Stimulated activated CD8-positive, alpha-beta memory T cell treated with anti-CD3 and anti-CD28 coated beads, Interleukin-12 subunit alpha, Interleukin-12 subunit beta, amount 100 ng/mL, for 24 hours (primary cell): ENCODE data around the gene SLCO4A1.

ENCODE experiments used
- DNase-seq: peaks from one replicate; pipeline ENCODE4 v3.0.0-alpha.2; 2020; ENCODE audit errors: extremely low read depth

The SLCO4A1 gene

DNA sequence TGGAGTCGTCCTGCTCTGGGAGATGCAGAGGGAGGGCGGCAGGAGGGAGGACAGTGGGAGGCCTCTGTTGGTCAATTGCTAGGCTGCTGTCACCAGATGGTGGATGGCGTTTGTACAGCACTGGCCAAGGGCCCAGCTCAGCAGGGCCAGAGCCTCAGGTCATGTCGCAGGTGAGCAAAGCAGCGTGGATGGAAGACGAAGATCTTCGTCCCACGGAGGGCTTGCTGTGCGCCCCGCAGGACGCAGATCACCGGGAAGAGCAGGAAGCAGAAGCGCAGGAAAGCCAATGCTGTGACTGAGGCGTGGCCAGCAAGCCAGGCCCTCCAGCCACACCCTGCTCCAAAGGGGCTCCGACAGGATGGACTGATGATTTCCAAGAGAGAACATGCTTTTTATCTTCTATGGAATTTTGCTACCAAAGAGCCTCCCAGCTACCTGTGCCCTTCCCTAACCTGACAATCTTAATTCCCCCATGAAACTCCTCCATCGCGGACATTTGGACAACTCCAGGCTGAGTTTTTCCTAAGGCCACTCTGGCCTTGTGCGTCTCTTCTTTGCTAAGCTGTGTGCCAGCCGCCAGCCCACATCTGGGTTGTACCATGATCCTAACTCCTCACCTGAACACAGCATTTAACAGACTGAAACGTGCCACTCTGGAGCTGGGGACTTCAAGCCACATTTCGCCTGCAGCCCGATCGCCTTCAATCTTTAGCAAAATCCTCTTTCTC is 3.5 kb upstream of the SLCO4A1 start:
- DNase-seq = no peak

DNA sequence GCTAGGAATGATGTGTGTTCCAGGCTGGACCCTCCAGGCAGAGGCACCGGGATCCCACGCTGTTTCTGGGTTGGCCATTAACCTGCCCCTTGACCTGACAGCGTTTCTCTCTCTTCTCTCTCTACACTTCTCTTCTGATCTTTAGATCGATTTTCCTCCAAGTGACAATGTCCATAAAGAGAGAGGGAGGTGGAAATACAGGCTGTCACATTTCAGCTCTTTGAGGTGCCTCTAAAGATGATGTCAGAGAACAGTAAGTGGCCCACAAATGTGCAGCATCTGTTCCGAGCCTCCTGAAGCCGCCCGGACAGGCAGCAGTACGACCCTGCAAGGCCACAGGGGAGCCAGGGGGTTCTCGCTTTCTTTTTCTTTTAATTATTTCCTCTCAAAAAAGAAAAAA is 2.5 kb upstream of the SLCO4A1 start:
- no peak for DNase-seq

DNA sequence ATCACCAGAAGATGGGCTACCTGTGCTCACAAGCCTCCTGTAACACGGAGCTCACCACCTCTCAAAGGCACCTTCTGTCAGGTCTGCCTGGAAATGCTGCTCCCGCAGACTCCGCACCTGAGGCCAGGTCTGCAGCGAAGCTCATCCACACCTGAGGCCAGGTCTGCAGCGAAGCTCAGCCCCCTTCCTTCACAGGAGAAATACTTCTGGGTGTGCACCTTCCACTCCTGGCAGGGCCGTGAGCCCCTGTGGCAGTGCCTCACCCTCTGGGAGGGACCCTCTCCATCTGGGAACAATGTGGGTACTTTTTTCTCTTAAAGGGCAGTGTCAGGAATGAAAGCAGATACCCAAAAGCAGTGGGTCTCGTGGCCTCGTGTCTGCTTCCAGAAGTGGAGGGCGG is 1.4 kb upstream of the SLCO4A1 start:
- DNase-seq = no peak

DNA sequence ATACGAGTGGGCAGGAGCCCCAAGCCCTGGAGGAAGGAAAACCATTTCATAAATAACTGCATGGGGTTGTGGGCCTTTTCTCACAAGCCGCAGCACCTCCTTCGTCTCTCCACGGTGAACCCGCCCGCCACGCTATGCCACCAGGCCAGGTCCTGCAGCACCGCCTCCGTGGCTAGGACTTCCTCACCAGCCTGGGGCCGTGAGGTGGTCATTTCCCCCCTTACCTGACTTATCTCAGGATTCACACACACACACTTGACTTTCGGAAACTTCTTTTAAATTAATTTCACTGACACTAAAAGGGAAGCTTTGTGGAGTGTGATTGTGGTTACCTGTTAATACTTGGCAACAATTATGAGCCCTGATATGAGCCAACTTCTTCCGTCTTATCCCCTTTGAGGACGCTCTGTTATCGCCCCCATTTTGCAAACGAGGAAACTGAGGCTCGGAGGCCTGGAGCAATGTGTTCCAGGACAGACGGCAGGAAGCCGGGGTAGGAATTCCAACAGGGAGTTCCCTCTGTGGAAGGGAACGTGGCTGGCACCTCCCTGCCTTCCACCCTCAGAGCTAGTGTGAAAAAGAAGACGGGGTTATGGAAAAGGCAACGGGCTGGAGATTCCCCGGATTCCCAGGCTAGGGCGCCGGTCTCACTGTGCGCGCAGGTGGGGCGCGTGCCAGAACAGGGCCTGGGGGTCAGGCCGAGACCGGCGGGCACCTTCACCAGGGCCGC is 817 bp upstream of the SLCO4A1 start:
- no peak for DNase-seq

DNA sequence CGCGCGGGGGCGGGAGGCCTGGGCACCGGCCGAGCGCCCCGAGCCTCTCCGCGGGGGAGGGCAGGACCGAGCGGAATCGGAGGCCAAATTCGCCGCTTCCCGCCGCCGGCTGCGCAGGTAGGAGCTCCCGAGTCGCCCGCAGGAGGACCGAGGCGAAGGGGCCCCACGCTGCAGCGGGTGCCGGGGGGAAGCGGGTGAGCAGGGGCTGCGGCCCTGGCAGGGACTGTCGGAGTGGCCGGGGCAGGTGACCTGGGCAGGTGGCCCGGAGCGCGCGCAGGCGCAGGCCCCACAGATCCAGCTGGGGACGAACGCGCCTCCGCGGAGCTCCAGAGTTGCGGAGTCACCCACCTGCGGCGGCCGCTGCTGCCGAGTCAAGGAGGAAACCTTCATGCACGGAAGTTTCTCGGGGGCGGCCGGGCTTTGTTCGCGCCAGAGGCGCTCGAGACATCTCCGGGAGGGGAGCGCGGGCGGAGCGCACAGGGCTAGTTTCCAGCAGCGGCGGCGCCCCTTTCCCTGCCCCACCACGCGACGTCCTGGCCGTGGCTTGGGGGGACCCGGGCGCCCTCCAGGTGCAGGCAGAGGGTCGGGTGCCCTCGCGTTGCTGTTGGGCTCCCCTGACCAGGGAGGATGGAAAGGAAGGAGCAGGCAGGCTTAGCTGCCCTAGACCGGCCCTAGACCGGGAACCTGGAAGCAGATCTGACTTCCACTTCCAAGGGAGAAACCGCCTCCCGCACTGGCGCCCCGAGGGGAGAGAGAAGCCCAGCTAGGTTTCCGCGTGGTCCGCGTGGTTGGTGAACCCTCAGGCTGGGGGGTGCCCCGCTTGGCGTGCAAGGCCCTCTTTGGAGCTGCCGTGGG is 590 bp downstream of the SLCO4A1 start:
- no peak for DNase-seq

DNA sequence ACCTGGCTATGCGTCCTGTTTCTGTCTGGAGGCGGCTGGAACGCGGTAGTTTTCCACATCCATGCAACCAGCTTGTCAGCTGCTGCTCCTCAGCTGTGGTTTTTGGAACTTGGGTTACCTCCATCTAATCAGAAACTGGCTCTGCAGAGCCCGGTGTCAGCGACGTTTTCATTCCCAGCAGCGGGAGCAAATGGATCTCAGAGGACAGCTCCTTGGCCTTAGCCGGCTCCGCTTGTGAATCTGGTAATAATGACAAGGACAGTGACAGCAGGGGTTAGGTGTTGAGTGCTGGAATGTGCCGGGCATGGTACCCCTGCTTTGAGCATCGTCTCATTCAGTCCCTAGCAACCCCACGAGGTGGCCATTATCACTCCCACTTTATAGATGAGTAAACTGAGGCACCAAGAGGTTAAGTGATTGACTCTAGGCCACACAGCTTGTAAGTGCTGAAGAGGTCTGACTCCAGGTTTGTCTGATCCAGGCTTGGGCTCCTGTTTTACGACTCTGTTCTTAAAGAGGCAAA is 1.3 kb downstream of the SLCO4A1 start:
- DNase-seq = no peak

DNA sequence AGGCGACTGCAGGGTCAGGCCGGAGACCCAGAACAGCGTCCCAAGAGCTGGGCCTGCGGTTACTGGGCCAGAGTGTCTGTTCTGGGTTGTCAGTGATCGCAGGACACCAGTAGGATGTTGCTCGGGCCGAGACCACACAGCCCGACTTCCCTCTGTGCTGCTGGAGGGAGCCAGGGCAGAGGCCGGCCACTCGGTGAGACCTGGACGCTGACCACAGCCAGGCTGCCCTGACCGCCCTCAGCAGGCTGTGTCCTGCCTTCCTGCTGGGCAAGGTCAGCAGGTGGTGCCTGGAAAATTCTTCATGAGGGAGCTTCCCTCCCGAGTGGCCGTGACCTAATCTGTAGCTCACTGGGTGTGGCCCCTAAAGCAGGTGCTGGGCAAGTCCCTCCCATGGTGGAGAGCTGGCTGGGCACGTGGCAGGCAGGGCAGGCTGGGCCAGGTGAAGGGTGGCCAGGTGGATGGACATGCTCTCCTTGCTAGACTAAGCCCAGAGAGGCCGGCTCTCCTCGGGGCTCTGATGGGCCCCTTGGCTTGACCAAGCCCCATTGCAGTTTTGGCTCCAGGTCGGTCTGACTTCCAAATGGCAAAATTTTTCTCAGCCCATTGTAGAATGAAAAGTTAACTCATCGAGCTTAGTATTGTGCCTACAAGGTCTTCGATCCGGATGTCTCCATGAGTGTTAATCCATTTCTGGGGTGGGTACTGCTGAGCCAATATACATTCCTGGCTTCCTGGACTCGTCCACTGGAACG is 1.9 kb downstream of the SLCO4A1 start:
- DNase-seq = no peak

DNA sequence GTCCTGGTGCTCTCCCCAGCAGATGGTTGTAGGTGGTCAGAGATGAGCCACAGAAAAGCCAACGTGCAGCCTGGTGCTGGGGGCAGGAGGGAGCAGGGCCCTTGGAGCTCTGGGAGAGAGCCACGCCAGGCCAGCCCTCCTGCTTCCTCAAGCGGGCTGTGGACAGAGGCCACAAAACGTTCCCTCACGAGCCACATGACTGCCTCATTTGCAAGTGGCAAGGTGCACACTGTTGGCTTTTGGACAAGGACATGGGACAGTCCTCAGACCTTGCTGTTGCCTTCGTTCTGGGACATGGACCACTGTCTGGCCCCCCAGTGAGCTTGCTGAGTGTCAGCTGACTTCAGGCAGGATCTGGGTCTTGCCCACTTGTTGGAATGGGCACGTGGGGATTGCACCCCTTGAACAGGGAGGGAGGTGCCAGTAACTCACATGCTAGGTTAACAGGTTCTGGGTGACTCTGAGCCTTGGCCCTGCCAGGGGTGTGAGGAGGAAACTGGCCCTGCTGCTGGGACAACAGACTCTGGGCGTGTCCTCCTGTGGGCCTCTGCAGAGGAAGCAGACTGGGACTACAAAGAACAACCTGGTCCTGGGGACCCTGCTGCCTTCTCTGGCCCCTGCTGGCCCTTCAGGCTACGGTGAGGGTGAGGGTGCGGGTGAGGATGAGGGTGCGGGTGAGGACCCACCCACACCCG is 2.6 kb downstream of the SLCO4A1 start:
- DNase-seq = no peak

DNA sequence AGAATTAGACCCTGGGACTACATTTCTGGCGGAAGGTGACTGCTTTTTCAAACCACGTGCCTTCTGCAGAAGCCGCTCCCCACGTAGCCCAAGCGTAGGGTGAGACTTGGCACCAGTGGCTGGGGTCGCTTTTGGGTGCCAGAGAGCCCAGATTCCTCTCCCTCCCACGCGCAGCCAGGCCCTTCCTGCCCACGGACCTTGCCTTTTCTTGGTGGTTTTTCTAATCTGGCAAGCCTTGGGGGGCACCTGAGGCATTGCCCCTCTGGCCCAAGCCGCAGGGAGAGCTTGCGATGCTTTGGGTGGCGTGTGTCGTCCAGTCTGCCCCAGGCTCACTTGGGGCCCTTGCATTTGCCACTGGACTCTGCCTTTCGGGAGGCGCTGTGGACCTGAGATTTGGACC is 3.3 kb downstream of the SLCO4A1 start:
- no peak for DNase-seq

DNA sequence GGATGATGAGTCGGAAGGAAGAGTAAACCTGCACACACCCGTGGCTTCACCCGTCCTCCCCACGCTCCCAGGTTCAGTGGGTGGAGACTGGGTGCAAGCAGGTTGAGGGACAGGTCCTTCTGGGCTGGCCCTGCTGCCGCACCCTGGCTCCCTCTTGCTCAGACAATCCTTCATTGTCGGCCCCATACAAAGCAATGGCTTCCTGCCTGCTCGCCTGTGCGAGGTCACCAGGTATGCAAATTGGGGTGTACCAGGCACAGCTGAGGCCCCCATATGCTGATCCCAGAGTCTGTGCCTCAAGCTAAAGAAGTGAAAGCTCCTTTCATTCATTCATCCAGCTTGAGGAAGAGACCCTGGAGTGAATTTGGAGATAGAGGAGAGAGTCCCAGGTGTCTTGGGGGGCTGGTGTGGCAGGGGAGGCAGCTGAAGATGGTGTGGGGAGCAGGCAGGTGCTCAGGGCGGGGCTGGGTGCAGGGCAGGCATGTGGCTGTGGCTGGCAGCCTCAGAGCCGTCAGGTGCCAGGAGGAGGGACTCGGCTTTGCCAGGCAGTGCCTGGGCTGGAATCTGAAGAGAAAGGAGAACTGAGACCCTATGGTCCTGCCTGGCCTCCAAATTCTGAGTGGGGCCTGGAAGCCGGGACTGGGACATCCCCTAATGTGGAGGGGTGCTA is 4.7 kb downstream of the SLCO4A1 start:
- no peak for DNase-seq

DNA sequence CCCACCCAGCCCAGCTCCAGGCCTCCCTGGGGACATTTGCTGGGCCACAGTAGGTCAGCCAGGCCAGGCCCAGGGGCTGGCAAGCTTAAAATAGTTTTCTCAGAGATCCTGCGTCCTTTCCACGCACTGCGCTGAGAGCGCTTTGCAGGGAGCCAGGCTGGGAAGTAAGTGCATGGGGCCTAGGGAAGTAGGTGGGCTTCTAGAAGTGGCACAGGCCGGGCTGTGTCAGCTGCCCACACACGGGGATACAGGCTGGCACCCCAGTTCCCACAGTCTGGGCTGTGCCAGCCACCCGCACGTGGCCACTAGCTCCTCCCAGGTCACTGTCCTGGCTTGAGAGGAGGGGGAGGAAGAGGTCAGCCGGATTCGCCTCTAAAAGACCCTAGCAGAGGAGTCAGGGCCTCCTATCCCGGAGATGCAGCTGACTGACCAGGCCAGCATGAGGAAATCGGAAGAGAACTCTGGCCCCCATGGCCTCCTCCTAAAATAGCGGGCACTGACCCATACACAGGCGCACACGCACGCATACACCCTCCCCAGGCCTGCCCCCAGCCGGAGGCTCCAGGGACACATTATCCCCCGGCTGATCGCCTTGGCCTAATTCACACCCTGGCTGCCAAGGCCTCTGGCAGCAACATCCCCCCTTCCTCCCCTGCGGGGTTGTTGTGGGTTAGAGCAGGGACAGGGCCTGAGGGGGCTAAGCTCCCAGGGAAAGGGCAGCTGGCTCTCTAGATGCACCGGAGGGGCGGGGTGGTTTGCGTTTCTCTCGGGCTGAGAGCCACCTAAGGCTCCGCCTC is 5.4 kb downstream of the SLCO4A1 start:
- DNase-seq = no peak

DNA sequence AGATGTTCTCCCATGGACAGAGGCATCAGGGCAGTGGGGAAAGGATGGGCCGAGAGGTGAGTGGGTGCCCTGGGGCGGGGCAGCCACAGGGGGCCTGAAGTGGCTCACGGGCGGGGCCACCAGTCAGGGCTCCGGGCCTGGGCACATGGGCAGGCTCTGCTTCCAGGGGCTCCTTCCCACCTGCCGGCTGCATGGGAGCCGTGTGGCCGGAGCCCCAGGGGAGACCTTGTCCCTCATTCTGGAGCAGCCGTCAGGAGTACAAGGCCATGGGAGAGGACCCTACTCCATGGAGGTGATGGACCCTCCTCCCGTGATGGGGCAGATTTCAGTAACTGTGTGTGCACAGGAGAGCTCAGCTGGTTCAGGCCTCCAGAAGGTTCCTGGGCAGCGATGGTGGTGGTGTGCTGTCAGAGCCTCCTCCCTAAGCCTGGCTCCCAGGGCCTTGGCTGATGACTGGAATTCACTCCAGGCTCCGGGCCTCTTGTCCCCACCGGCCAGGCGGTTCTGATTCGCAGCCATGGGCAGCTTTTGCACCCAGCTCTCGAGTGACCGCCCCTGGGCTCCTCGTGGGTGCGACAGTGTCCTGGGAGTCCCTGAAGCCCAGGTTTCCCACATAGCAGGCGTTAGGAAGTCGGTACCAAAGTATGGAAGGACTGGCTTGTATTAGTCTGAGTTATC is 6.2 kb downstream of the SLCO4A1 start:
- no peak for DNase-seq

DNA sequence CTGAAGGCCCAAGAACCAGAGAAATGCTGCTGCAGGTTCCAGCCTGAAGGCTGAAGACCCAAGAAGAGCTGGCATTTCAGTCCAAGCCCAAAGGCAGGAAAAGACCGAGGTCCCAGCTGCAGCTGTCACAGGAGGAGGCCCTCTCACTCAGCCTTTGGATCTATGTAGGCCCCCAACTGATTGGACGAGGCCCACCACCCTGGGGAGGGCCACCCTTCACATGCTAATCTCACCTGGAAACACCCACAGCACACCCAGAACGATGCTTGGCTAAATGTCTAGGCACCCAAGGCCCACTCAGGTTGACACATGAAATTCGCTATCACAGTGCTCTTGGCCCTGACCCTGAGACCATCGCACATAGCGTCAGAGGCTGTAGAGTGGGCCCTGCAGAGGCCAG is 6.8 kb downstream of the SLCO4A1 start:
- DNase-seq = no peak

DNA sequence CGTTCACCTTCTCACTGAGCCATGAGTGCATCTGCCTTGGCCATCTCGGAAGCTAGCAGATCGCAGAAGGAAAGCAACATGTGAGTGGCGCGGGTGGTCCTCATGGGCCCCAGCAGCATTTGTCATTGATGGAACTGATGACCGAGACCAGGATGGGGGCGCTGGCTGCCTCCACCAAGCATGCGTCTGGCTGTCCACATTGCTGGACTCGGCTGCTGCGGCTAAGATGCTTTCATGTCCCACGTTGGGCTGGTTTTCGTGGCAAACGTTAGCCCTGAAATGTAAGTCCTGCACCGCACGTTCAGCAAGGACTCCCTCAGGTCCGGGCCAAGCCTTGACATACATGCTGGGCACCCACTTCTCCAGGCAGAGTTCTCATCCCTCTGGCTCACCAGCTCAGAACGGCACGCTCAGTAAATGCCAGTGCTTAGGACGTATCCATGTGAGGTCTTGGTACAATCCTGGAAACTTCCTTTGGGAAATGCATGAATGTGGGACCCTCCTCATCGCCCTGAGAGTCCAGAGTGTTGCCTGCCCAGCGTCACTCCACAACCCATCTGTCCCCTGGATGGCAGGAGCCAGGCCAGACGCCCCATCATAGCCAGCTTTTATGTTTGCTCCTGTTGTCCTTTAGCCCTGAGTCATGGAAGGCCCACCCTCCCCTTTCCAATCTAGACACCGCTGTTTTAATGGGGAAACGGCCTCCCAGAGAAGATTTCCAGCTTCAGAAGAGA is 8.4 kb downstream of the SLCO4A1 start:
- DNase-seq = no peak

DNA sequence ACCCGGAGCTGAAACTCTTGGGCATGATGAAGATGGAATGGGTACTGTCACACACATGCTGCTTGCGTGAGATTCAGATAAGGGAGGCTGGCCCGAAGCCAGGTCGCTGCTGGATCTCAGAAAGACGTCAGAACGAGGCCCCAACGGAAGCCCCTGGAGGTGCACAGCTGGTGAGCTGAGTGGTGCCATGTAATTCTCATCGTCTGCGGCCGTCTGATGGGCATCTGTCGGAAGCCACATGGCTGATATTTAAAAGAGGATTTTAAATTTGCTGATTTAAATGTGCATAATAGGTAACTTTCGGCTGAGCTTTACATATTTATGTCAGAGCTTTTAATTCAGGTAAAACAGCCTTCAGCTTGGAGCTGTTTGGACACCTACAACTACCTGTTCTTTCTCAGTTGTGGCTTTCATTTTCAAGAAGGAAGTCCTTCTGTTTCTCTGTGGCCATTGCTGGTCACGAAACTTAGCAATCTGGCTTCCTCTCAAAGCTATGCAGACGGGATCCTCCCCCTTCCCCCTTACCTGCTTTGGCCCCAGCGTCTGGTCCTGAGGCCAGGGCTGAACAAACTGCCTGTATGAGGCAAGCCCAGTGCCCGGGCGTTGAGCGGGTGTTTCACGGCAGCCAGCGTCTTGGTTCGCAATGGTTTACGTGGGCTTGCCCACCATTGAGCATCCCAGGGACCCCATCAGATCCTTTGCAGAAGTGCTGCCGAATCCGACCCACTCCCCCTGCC is 9.2 kb downstream of the SLCO4A1 start:
- DNase-seq = peak; percentile 40

DNA sequence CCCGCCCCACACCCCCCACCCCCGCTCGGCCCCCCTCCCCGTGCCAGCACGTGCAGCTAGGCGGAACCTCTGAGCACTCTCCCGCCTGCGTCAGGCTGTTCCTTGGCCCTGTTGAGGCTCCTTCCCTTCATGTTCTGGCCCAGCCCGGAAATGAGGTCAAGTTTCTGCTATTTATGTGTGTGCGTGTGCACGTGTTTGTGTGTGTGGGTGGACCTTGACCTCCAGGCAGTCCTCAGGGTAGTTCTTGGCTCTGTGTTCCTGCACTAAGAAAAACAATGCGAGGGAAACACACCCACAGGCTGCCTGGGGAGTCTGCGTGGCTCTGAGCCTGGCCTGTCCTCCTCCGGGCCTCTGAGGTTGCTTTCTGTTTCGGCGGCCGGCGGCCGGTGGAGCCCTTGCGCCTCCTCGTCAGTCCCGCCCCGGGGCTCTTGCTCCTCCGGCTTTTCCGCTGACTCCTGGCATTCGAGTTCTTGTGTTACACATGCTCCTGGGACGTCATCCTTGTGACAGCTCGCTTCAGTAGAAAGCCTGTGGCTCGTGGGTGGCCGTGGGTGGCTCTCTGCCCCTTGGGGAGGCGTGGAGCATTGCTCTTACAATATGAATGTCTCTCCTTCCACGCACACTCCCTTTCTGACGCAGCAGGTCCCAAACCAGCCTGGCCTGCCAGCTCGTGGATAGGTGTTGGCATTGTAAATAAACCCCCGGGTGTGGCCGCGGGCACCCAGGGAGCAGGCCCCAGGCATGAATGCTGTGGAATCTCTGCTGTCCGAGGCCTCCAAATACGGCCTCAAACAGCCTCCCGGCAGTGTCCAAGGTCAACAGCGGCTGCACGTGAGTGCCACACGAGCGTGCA is 10.0 kb downstream of the SLCO4A1 start:
- no peak for DNase-seq

DNA sequence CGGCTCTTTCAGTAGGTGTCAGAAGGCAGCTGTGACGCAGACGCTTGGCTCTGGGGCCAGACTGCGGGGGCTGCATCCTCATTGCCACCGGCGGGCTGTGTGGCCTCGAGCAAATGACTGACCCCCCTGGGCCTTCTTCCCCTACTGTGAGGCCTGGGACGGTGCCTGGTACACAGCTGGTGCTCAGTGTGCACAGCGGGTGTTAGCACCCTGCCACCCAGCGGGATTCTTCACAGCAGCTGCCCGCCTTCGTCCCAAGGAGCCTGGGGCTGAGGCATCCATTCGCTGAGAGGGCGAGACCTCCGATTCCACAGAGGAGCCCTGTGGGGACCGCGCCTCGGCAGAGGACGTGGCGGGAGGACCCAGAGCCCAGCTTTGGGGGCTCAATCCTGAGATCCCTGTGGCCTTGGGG is 10.6 kb downstream of the SLCO4A1 start:
- no peak for DNase-seq
